Kidney capillary endothelial cell (primary cell): ENCODE results near the gene YWHAE.
"Not testable (repeated sequence)": the region's sequence is repeated elsewhere in the genome, so short reads cannot be mapped to it uniquely, and the experiment has no call there.

Source experiments
- DNase-seq: peaks from one replicate; pipeline ENCODE4 v3.0.0-alpha.2; 2018; ENCODE audit warnings: low spot score

YWHAE gene

GRCh38 chr17:1412185-1413110 lies 12.4 kb upstream of the YWHAE start:
- no peak for DNase-seq

- no peak for DNase-seq
Measured at GRCh38 chr17:1402262-1402586, 2.2 kb upstream of the YWHAE start.

GRCh38 chr17:1398931-1399678 lies 917 bp downstream of the YWHAE start:
- no peak for DNase-seq

GRCh38 chr17:1398028-1398427 lies 2.0 kb downstream of the YWHAE start:
- DNase-seq: no peak

GRCh38 chr17:1395876-1396665 lies 4.0 kb downstream of the YWHAE start:
- not testable (repeated sequence) for DNase-seq

- DNase-seq: no peak
Measured at GRCh38 chr17:1391577-1391976, 8.4 kb downstream of the YWHAE start.

- no peak for DNase-seq
Measured at GRCh38 chr17:1390432-1391367, 9.3 kb downstream of the YWHAE start.

- DNase-seq: not testable (repeated sequence)
Measured at GRCh38 chr17:1387490-1388227, 12.4 kb downstream of the YWHAE start.

GRCh38 chr17:1386675-1387190 lies 13.3 kb downstream of the YWHAE start:
- DNase-seq: not testable (repeated sequence)

- no peak for DNase-seq
Measured at GRCh38 chr17:1386265-1386664, 13.8 kb downstream of the YWHAE start.

- DNase-seq: no peak
Measured at GRCh38 chr17:1385861-1386260, 14.2 kb downstream of the YWHAE start.

- DNase-seq: no peak
Measured at GRCh38 chr17:1384905-1385435, 15.1 kb downstream of the YWHAE start.

- no peak for DNase-seq
Measured at GRCh38 chr17:1379930-1380313, 20.1 kb downstream of the YWHAE start.

GRCh38 chr17:1379208-1379929 lies 20.7 kb downstream of the YWHAE start:
- no peak for DNase-seq

- not testable (repeated sequence) for DNase-seq
Measured at GRCh38 chr17:1378476-1378860, 21.6 kb downstream of the YWHAE start.

GRCh38 chr17:1377334-1377733 lies 22.7 kb downstream of the YWHAE start:
- DNase-seq: no peak

- DNase-seq: no peak
Measured at GRCh38 chr17:1376061-1376460, 24.0 kb downstream of the YWHAE start.

GRCh38 chr17:1375615-1376014 lies 24.4 kb downstream of the YWHAE start:
- no peak for DNase-seq

- DNase-seq: no peak
Measured at GRCh38 chr17:1374431-1375177, 25.4 kb downstream of the YWHAE start.
